HEK293T (cell line): ENCODE results near the gene RNF224.

ENCODE experiments used
- ARNT ChIP-seq: fragments of 450-650 bp; IDR thresholded peaks from 2 replicates; pipeline ENCODE4 v1.6.1; 2017; ENCODE audit warnings: mild to moderate bottlenecking
- CTBP1 ChIP-seq: fragments of 450-650 bp; IDR thresholded peaks from 2 replicates; pipeline ENCODE4 v1.6.1; 2016; ENCODE audit warnings: borderline replicate concordance
- ELF4 ChIP-seq: fragments of 450-650 bp; IDR thresholded peaks from 2 replicates; pipeline ENCODE4 v1.6.1; 2017; ENCODE audit warnings: antibody characterized with exemption
- FOXA1 ChIP-seq: fragments of 450-650 bp; IDR thresholded peaks from 2 replicates; pipeline ENCODE4 v1.6.1; 2016; ENCODE audit warnings: mild to moderate bottlenecking
- SP1 ChIP-seq: fragments of 450-650 bp; IDR thresholded peaks from 2 replicates; pipeline ENCODE4 v1.6.1; 2017
- TARDBP ChIP-seq: fragments of 450-650 bp; IDR thresholded peaks from 2 replicates; pipeline ENCODE4 v1.6.1; 2016

DNA sequence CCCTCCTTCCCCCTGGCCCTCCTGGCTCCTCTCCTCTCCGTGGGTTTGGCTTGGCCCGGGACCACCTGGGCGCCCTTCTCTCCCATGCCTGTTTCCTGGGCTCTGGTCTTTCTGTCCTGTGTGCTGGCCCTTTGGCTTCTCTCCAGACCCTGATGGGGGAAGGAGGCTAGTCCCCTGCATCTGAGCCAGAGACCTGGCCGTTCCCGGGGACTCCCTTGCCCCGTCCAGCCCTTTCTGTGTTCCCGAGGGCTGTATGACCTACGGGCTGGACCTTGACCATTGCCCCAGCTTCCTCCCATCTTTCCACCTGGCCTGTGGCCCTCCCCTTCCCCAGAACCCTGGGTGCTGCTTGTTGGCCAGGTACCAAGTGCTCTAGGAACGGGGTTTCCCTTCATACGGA lies 36.2 kb downstream of the RNF224 start:
- TF ChIP-seq SP1 (no peak), FOXA1 (no peak), TARDBP (no peak), CTBP1 (no peak), ELF4 (no peak), ARNT (no peak)
